GM23248 (cell line): ENCODE results near the gene SPTLC2. TPM values are rescaled to one million over a fixed set of nuclear protein-coding genes. Genes with fewer than 3 reads are reported as not detected.
"Not testable (repeated sequence)": the region's sequence is repeated elsewhere in the genome, so short reads cannot be mapped to it uniquely, and the experiment has no call there.

Experiments
- DNase-seq: peaks from one replicate; pipeline ENCODE4 v3.0.0-alpha.2; 2015
- H2AFZ ChIP-seq: fragments of 200-600 bp; sonication (generic); 2 replicates; pipeline ENCODE4 v1.6.1; 2016; ENCODE audit warnings: antibody characterized with exemption
- H3F3A ChIP-seq: fragments of 200-600 bp; sonication (generic); 2 replicates; pipeline ENCODE4 v1.6.1; 2016; ENCODE audit warnings: mild to moderate bottlenecking, antibody characterized with exemption, mixed run types; ENCODE audit not compliant: insufficient read depth
- H3K27ac ChIP-seq: fragments of 200-600 bp; sonication (generic); 2 replicates; pipeline ENCODE4 v1.5.1; 2016; ENCODE audit warnings: mild to moderate bottlenecking
- H3K27me3 ChIP-seq: fragments of 200-600 bp; sonication (generic); replicated peaks from 2 replicates; pipeline ENCODE4 v1.6.1; 2016; ENCODE audit warnings: mild to moderate bottlenecking; ENCODE audit not compliant: insufficient read depth
- H3K36me3 ChIP-seq: fragments of 200-600 bp; sonication (generic); 2 replicates; pipeline ENCODE4 v1.6.1; 2016; ENCODE audit warnings: low read depth, mild to moderate bottlenecking
- H3K4me1 ChIP-seq: fragments of 200-600 bp; sonication (generic); 2 replicates; pipeline ENCODE4 v1.6.1; 2016; ENCODE audit warnings: mild to moderate bottlenecking; ENCODE audit not compliant: insufficient read depth
- H3K4me2 ChIP-seq: fragments of 200-600 bp; sonication (generic); one replicate; pipeline ENCODE4 v1.6.1; 2016; ENCODE audit warnings: mild to moderate bottlenecking; ENCODE audit not compliant: unreplicated experiment
- H3K4me3 ChIP-seq: fragments of 200-600 bp; sonication (generic); 2 replicates; pipeline ENCODE4 v1.5.1; 2016; ENCODE audit warnings: mild to moderate bottlenecking
- H3K79me2 ChIP-seq: fragments of 200-600 bp; sonication (generic); 2 replicates; pipeline ENCODE4 v1.6.1; 2016; ENCODE audit warnings: mild to moderate bottlenecking; ENCODE audit not compliant: insufficient read depth
- H3K9ac ChIP-seq: fragments of 200-600 bp; sonication (generic); 2 replicates; pipeline ENCODE4 v1.6.1; 2016; ENCODE audit warnings: mild to moderate bottlenecking
- H3K9me2 ChIP-seq: fragments of 200-600 bp; sonication (generic); 2 replicates; pipeline ENCODE4 v1.6.1; 2016; ENCODE audit warnings: mixed run types, mild to moderate bottlenecking, moderate library complexity; ENCODE audit not compliant: insufficient read depth
- H3K9me3 ChIP-seq: fragments of 200-600 bp; sonication (generic); one replicate; pipeline ENCODE4 v1.6.1; 2017; ENCODE audit warnings: low read depth
- H4K20me1 ChIP-seq: fragments of 200-600 bp; sonication (generic); 2 replicates; pipeline ENCODE4 v1.6.0; 2016; ENCODE audit not compliant: insufficient read depth
- EZH2 ChIP-seq: fragments of 200-600 bp; sonication (generic); IDR thresholded peaks from 2 replicates; pipeline ENCODE4 v1.6.1; 2018; ENCODE audit warnings: antibody characterized with exemption, mild to moderate bottlenecking; ENCODE audit not compliant: insufficient read depth, poor library complexity, severe bottlenecking
- EZH2phosphoT487 ChIP-seq: fragments of 200-600 bp; sonication (generic); IDR thresholded peaks from 2 replicates; pipeline ENCODE4 v1.6.1; 2018; ENCODE audit warnings: antibody characterized with exemption, moderate library complexity, mild to moderate bottlenecking, low read depth; ENCODE audit not compliant: insufficient read depth
- WGBS, 2 experiments: methylation state at CpG; one replicate each; pipeline ENCODE4 v1.1.6; 2015 to 2017; ENCODE audit warnings: low lambda C conversion rate in 2 of 2, low coverage in 1 of 2; ENCODE audit errors: missing lambda C conversion rate in 2 of 2; 5-methylcytosine and 5-hydroxymethylcytosine counted together
- in situ Hi-C: fragments of 300-500 bp; cut with MboI; formaldehyde crosslinking; loops from 2 replicates; pipeline ENCODE4 v1.15.0; 2020
- polyA plus RNA-seq: library from polyadenylated mRNA; unstranded; fragments of >200 nt; fragmentation: Nextera tagmentation; extraction: Ambion mirVana; gene quantifications from 2 replicates; pipeline ENCODE4 v1.2.1, GENCODE V29; 2016
- total RNA-seq: library from RNA; depleted of rRNA; stranded (reverse); fragments of >200 nt; shearing (Covaris generic); gene quantifications from 2 replicates; pipeline ENCODE4 v1.2.3, GENCODE V29; 2014

SPTLC2 gene
- total and polyA plus RNA-seq, 2 experiments from 2014 or later, result 44.7 to 45.6 TPM

- Histone ChIP-seq H3K9me2 (no peaks in the 10 kb centered on the region), H3K4me2 (no peak overlapping the region), H3K9me3 (no peaks in the 10 kb centered on the region), H2AFZ (no peak overlapping the region), H3K27me3 (no peaks in the 10 kb centered on the region), H3K9ac (no peak overlapping the region), H3K79me2 (peaks cover 100% of the 10 kb centered on the region), H3K27ac (no peak overlapping the region), H3F3A (peaks cover 17% of the 10 kb centered on the region), H3K4me3 (no peak overlapping the region), H3K36me3 (peaks cover 18% of the 10 kb centered on the region; the same call in 1 of the 2 replicates), H4K20me1 (peaks cover 5% of the 10 kb centered on the region; the same call in 1 of the 2 replicates), H3K4me1 (peaks cover 17% of the 10 kb centered on the region)
- WGBS, 2 experiments, result 74 to 77% methylated on average over 6 of the region's 6 CpGs
- no peak for DNase-seq
- TF ChIP-seq EZH2phosphoT487, result no peak
- no peak for TF ChIP-seq EZH2
- in situ Hi-C loops, result no loop called here
These were observed 25.5 kb downstream of the SPTLC2 start for GRCh38 chr14:77590845-77591485.

GRCh38 chr14:77589099-77589498 is 27.3 kb downstream of the SPTLC2 start:
- Histone ChIP-seq H3K4me1 (peaks cover 12% of the 10 kb centered on the region), H3K9ac (no peak overlapping the region), H4K20me1 (peaks cover 5% of the 10 kb centered on the region; the same call in 1 of the 2 replicates), H3K27me3 (no peaks in the 10 kb centered on the region), H2AFZ (no peak overlapping the region), H3K4me3 (no peak overlapping the region), H3K36me3 (0 out of 2 replicates have a peak, but pooled peaks cover 3% of the 10 kb centered on the region), H3K79me2 (peaks cover 100% of the 10 kb centered on the region), H3K9me2 (no peaks in the 10 kb centered on the region), H3K9me3 (no peaks in the 10 kb centered on the region), H3K4me2 (no peak overlapping the region), H3F3A (peaks cover 10% of the 10 kb centered on the region), H3K27ac (no peak overlapping the region)
- DNase-seq, result no peak
- in situ Hi-C loops, result no loop called here
- TF ChIP-seq EZH2phosphoT487 (no peak), EZH2 (no peak)
- WGBS, 2 experiments, result 96 to 98% methylated on average over 5 of the region's 5 CpGs

- H3K9me2 ChIP-seq, H3F3A ChIP-seq, H3K4me2 ChIP-seq, H2AFZ ChIP-seq, H3K9me3 ChIP-seq, H3K4me3 ChIP-seq, DNase-seq, H3K27ac ChIP-seq, H3K4me1 ChIP-seq, H3K27me3 ChIP-seq, in situ Hi-C loops, H3K9ac ChIP-seq, H3K36me3 ChIP-seq, H4K20me1 ChIP-seq: not testable (repeated sequence)
- 96 to 98% methylated on average over 11 of the region's 11 CpGs for WGBS, 2 experiments
- peaks cover 100% of the 10 kb centered on the region for H3K79me2 ChIP-seq
These were observed 27.9 kb downstream of the SPTLC2 start for GRCh38 chr14:77588411-77589025.

GRCh38 chr14:77585385-77585784 is 31.1 kb downstream of the SPTLC2 start:
- no peak for DNase-seq
- Histone ChIP-seq H4K20me1 (peaks cover 5% of the 10 kb centered on the region; the same call in 1 of the 2 replicates), H3K36me3 (0 out of 2 replicates have a peak, but pooled peaks cover 3% of the 10 kb centered on the region), H3K4me1 (peaks cover 19% of the 10 kb centered on the region), H3K27me3 (no peaks in the 10 kb centered on the region), H3K9ac (no peak overlapping the region), H3K9me3 (no peaks in the 10 kb centered on the region), H3K79me2 (peaks cover 100% of the 10 kb centered on the region), H3K27ac (no peak overlapping the region), H3K9me2 (no peaks in the 10 kb centered on the region), H3K4me2 (no peak overlapping the region), H2AFZ (no peak overlapping the region), H3K4me3 (no peak overlapping the region), H3F3A (0 out of 2 replicates have a peak, but pooled peaks cover 7% of the 10 kb centered on the region)
- in situ Hi-C loops, result no loop called here
- WGBS, 2 experiments, result 97 to 100% methylated on average over 3 of the region's 3 CpGs
- TF ChIP-seq EZH2, result no peak
- no peak for TF ChIP-seq EZH2phosphoT487
